ENCODE measurements around the gene CDHR5.

- TF ChIP-seq, protein P1, sequence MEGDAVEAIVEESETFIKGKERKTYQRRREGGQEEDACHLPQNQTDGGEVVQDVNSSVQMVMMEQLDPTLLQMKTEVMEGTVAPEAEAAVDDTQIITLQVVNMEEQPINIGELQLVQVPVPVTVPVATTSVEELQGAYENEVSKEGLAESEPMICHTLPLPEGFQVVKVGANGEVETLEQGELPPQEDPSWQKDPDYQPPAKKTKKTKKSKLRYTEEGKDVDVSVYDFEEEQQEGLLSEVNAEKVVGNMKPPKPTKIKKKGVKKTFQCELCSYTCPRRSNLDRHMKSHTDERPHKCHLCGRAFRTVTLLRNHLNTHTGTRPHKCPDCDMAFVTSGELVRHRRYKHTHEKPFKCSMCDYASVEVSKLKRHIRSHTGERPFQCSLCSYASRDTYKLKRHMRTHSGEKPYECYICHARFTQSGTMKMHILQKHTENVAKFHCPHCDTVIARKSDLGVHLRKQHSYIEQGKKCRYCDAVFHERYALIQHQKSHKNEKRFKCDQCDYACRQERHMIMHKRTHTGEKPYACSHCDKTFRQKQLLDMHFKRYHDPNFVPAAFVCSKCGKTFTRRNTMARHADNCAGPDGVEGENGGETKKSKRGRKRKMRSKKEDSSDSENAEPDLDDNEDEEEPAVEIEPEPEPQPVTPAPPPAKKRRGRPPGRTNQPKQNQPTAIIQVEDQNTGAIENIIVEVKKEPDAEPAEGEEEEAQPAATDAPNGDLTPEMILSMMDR (IDR thresholded peaks at IDR 0.05), result no peak
- TF ChIP-seq POLR2A (IDR thresholded peaks at IDR 0.05), result no peak
These were observed 5.7 kb downstream of the CDHR5 start for GRCh38 chr11:618856-619627.

All from testis (tissue), 2 donors.